Neural cell (in vitro differentiated cells): Measurements from ENCODE around the gene FAM163B. TPM values are rescaled to one million over a fixed set of nuclear protein-coding genes. Genes with fewer than 3 reads are reported as not detected.

Source experiments
- H2AFZ ChIP-seq: fragments of 200-600, 300-800 bp; sonication (generic), shearing (Covaris generic); 2 replicates; pipeline ENCODE4 v1.6.0; 2014; ENCODE audit warnings: low read depth, mild to moderate bottlenecking, antibody characterized with exemption, low read length, moderate library complexity
- H3F3A ChIP-seq: fragments of 200-600 bp; shearing (Covaris generic); 2 replicates; pipeline ENCODE4 v1.6.1; 2016; ENCODE audit warnings: mild to moderate bottlenecking, moderate library complexity, mixed read lengths, antibody characterized with exemption, low read length; ENCODE audit not compliant: insufficient read depth, poor library complexity, severe bottlenecking
- H3K27ac ChIP-seq: fragments of 200-600, 300-800 bp; sonication (generic), shearing (Covaris generic); 2 replicates; pipeline ENCODE4 v1.5.1; 2014; ENCODE audit warnings: mild to moderate bottlenecking, low read length, moderate library complexity
- H3K27me3 ChIP-seq: fragments of 300-800, 200-600 bp; sonication (generic), shearing (Covaris generic); 2 replicates; pipeline ENCODE4 v1.6.0; 2014; ENCODE audit warnings: mild to moderate bottlenecking, low read depth, low read length, moderate library complexity; ENCODE audit not compliant: insufficient read depth
- H3K36me3 ChIP-seq: fragments of 300-800, 200-600 bp; sonication (generic), shearing (Covaris generic); 2 replicates; pipeline ENCODE4 v1.5.1; 2014; ENCODE audit warnings: mild to moderate bottlenecking, antibody characterized with exemption, low read length, moderate library complexity; ENCODE audit not compliant: insufficient read depth
- H3K4me2 ChIP-seq: fragments of 300-800, 200-600 bp; sonication (generic), shearing (Covaris generic); 2 replicates; pipeline ENCODE4 v1.6.0; 2014; ENCODE audit warnings: mild to moderate bottlenecking, low read length
- H3K4me3 ChIP-seq: fragments of 300-800, 200-600 bp; sonication (generic), shearing (Covaris generic); 2 replicates; pipeline ENCODE4 v1.5.1; 2014; ENCODE audit warnings: mild to moderate bottlenecking, low read length, moderate library complexity
- H3K79me2 ChIP-seq: fragments of 200-600 bp; shearing (Covaris generic); replicated peaks from 2 replicates; pipeline ENCODE4 v1.6.0; 2014; ENCODE audit warnings: mild to moderate bottlenecking, low read length, moderate library complexity; ENCODE audit not compliant: insufficient read depth
- H3K9ac ChIP-seq: fragments of 300-800, 200-600 bp; sonication (generic), shearing (Covaris generic); 2 replicates; pipeline ENCODE4 v1.6.1; 2016; ENCODE audit warnings: mild to moderate bottlenecking, low read length, mixed read lengths
- H3K9me2 ChIP-seq: fragments of 200-600 bp; shearing (Covaris generic); 2 replicates; pipeline ENCODE4 v1.6.1; 2016; ENCODE audit warnings: mild to moderate bottlenecking, low read length, mixed read lengths; ENCODE audit not compliant: insufficient read depth
- H3K9me3 ChIP-seq: fragments of 200-600, 300-800 bp; sonication (generic), shearing (Covaris generic); 2 replicates; pipeline ENCODE4 v1.6.1; 2016; ENCODE audit warnings: mild to moderate bottlenecking, mixed run types, low read length, moderate library complexity, mixed read lengths
- H4K20me1 ChIP-seq: fragments of 200-600 bp; shearing (Covaris generic); 2 replicates; pipeline ENCODE4 v1.6.1; 2016; ENCODE audit warnings: mild to moderate bottlenecking, mixed run types; ENCODE audit not compliant: insufficient read depth
- CTCF ChIP-seq: fragments of 450-650 bp; IDR thresholded peaks from 2 replicates; pipeline ENCODE4 v1.5.1; 2014; ENCODE audit warnings: antibody characterized with exemption, mild to moderate bottlenecking, moderate library complexity; ENCODE audit not compliant: poor library complexity, severe bottlenecking
- EP300 ChIP-seq: fragments of 450-650 bp; conservative IDR thresholded peaks from 2 replicates; pipeline ENCODE4 v1.6.1; 2014; ENCODE audit warnings: antibody characterized with exemption, mild to moderate bottlenecking, moderate library complexity; ENCODE audit not compliant: poor library complexity, severe bottlenecking
- EZH2 ChIP-seq: fragments of 200-600, 300-800 bp; shearing (Covaris generic), sonication (generic); IDR thresholded peaks from 2 replicates; pipeline ENCODE4 v1.6.1; 2014; ENCODE audit warnings: antibody characterized with exemption, low read length, borderline replicate concordance, mild to moderate bottlenecking; ENCODE audit not compliant: insufficient read depth, poor library complexity, severe bottlenecking
- MXI1 ChIP-seq: fragments of 450-650 bp; conservative IDR thresholded peaks from 2 replicates; pipeline ENCODE4 v1.6.1; 2014; ENCODE audit warnings: antibody characterized with exemption, mild to moderate bottlenecking; ENCODE audit not compliant: poor library complexity, severe bottlenecking
- POLR2AphosphoS5 ChIP-seq: IDR thresholded peaks from 2 replicates; pipeline ENCODE4 v1.6.1; 2012
- RAD21 ChIP-seq: fragments of 450-650 bp; conservative IDR thresholded peaks from 2 replicates; pipeline ENCODE4 v1.6.1; 2014; ENCODE audit warnings: antibody characterized with exemption, mild to moderate bottlenecking, moderate library complexity
- REST ChIP-seq: IDR thresholded peaks from 2 replicates; pipeline ENCODE4 v1.6.1; 2012; ENCODE audit warnings: borderline replicate concordance
- SMC3 ChIP-seq: fragments of 450-650 bp; conservative IDR thresholded peaks from 2 replicates; pipeline ENCODE4 v1.6.1; 2014; ENCODE audit warnings: antibody characterized with exemption, mild to moderate bottlenecking, moderate library complexity; ENCODE audit not compliant: poor library complexity
- TAF1 ChIP-seq: IDR thresholded peaks from 2 replicates; pipeline ENCODE4 v1.6.1; 2012; ENCODE audit warnings: low read depth
- polyA plus RNA-seq: library from polyadenylated mRNA; depleted of rRNA; stranded (reverse); fragments of >200 nt; gene quantifications from 2 replicates; pipeline ENCODE4 v1.2.3, GENCODE V29; 2014

Gene FAM163B
- polyA plus RNA-seq, 1 donor from 2014 or later = 1.5 TPM

GRCh38 chr9:133569891-133570690 lies 39.1 kb downstream of the FAM163B start:
- Histone ChIP-seq H3K27me3 (no peaks in the 10 kb centered on the region), H3K9me3 (no peaks in the 10 kb centered on the region), H3K4me3 (no peak overlapping the region), H3K4me2 (no peak overlapping the region), H3F3A (no peaks in the 10 kb centered on the region), H3K27ac (no peak overlapping the region), H2AFZ (no peak overlapping the region), H3K79me2 (no peaks in the 10 kb centered on the region), H3K9ac (no peak overlapping the region), H3K9me2 (no peaks in the 10 kb centered on the region), H3K36me3 (no peaks in the 10 kb centered on the region), H4K20me1 (no peaks in the 10 kb centered on the region)
- TF ChIP-seq RAD21 = no peak

GRCh38 chr9:133569121-133569785 lies 39.9 kb downstream of the FAM163B start:
- H3K27ac ChIP-seq = no peak overlapping the region
- H3F3A ChIP-seq = no peaks in the 10 kb centered on the region
- H4K20me1 ChIP-seq = no peaks in the 10 kb centered on the region
- H3K4me2 ChIP-seq = no peak overlapping the region
- no peak overlapping the region for H3K9ac ChIP-seq
- H3K9me3 ChIP-seq = no peaks in the 10 kb centered on the region
- H3K36me3 ChIP-seq = no peaks in the 10 kb centered on the region
- H3K9me2 ChIP-seq = no peaks in the 10 kb centered on the region
- H3K4me3 ChIP-seq = no peak overlapping the region
- H3K79me2 ChIP-seq = no peaks in the 10 kb centered on the region
- no peak overlapping the region for H2AFZ ChIP-seq
- H3K27me3 ChIP-seq = no peaks in the 10 kb centered on the region
- TF ChIP-seq EZH2 = no peak
- TF ChIP-seq SMC3 = no peak
- TF ChIP-seq TAF1 = no peak
- TF ChIP-seq EP300 = no peak
- no peak for TF ChIP-seq CTCF
- TF ChIP-seq MXI1 = no peak
- no peak for TF ChIP-seq RAD21
- no peak for TF ChIP-seq POLR2AphosphoS5
- TF ChIP-seq REST = no peak
